H1 (cell line): ENCODE measurements around the gene PRAMEF12. TPM values are rescaled to one million over a fixed set of nuclear protein-coding genes. Genes with fewer than 3 reads are reported as not detected.

ENCODE experiments used
- CTCF ChIA-PET: fragments of 300-600 bp; sonication (Branson Sonifier 250); formaldehyde crosslinking; loops from one replicate; lab custom pipeline; 2021; ENCODE audit not compliant: partially characterized antibody; lab: Charles Lee
- POLR2A ChIA-PET: fragments of 300-600 bp; sonication (Branson Sonifier 250); formaldehyde crosslinking; loops from one replicate; lab custom pipeline; 2021; ENCODE audit warnings: inconsistent platforms; ENCODE audit not compliant: partially characterized antibody; lab: Charles Lee
- DNase-seq, 2 experiments: peaks; one replicate each; pipeline versions ENCODE4 v3.0.0 to v3.0.0-alpha.2; 2010 to 2022; ENCODE audit warnings: low spot score in 2 of 2, low read depth in 1 of 2, mixed read lengths in 1 of 2
- FAIRE-seq: peaks from 2 replicates; lab custom pipeline; 2011; peaks lifted over from hg19 to GRCh38; lab: Jason Lieb, UNC
- H2AFZ ChIP-seq: 2 replicates; pipeline ENCODE4 v1.8.1; 2012; ENCODE audit warnings: low read length, inconsistent platforms
- H2AK5ac ChIP-seq: 2 replicates; pipeline ENCODE4 v1.6.1; 2013; ENCODE audit warnings: low read depth, low read length
- H2BK120ac ChIP-seq: replicated peaks from 2 replicates; pipeline ENCODE3; 2013; ENCODE audit warnings: low read depth, low read length, inconsistent platforms
- H2BK12ac ChIP-seq: 2 replicates; pipeline ENCODE4 v1.6.1; 2013; ENCODE audit warnings: low read depth, low read length
- H2BK15ac ChIP-seq: 2 replicates; pipeline ENCODE4 v1.6.1; 2013; ENCODE audit warnings: low read length
- H2BK20ac ChIP-seq: 2 replicates; pipeline ENCODE4 v1.6.1; 2013; ENCODE audit warnings: low read length
- H2BK5ac ChIP-seq: 2 replicates; pipeline ENCODE4 v1.6.1; 2013; ENCODE audit warnings: low read depth, low read length
- H3K14ac ChIP-seq: 2 replicates; pipeline ENCODE4 v1.6.1; 2013; ENCODE audit warnings: inconsistent platforms; ENCODE audit not compliant: insufficient read length
- H3K18ac ChIP-seq: 2 replicates; pipeline ENCODE4 v1.6.1; 2013; ENCODE audit warnings: low read length; ENCODE audit errors: extremely low read depth
- H3K23ac ChIP-seq: 2 replicates; pipeline ENCODE4 v1.6.1; 2013; ENCODE audit warnings: inconsistent platforms; ENCODE audit not compliant: insufficient read length
- H3K23me2 ChIP-seq: 2 replicates; pipeline ENCODE4 v1.6.1; 2013; ENCODE audit warnings: low read depth, low read length
- H3K27ac ChIP-seq: 2 replicates; pipeline ENCODE4 v1.6.1; 2011; ENCODE audit warnings: low read depth, low read length, inconsistent platforms
- H3K27me3 ChIP-seq, 4 experiments: replicated peaks in 1 of 4; 1 replicate in 1 of 4; 2 replicates in 3 of 4; pipeline versions ENCODE4 v1.6.1 to v1.8.1; 2011 to 2013; ENCODE audit warnings: low read length in 3 of 4, mild to moderate bottlenecking in 3 of 4, inconsistent platforms in 2 of 4, mixed read lengths in 2 of 4, moderate library complexity in 1 of 4; ENCODE audit not compliant: control insufficient read depth in 3 of 4, insufficient read depth in 3 of 4; ENCODE audit errors: extremely low read depth in 1 of 4
- H3K36me3 ChIP-seq, 4 experiments: 2 replicates each; pipeline versions ENCODE4 v1.6.1 to v1.8.1; 2011 to 2013; ENCODE audit warnings: mild to moderate bottlenecking in 4 of 4, low read length in 3 of 4, moderate library complexity in 2 of 4, control low read depth in 1 of 4, inconsistent platforms in 1 of 4; ENCODE audit not compliant: insufficient read depth in 4 of 4, control insufficient read depth in 2 of 4
- H3K4ac ChIP-seq: replicated peaks from 2 replicates; pipeline ENCODE3; 2013; ENCODE audit warnings: low read length, low read depth, mixed read lengths, inconsistent platforms; ENCODE audit not compliant: insufficient read length
- H3K4me1 ChIP-seq, 4 experiments: replicated peaks in 1 of 4; 1 replicate in 1 of 4; 2 replicates in 3 of 4; pipeline versions ENCODE4 v1.6.1 to v1.8.1; 2011 to 2013; ENCODE audit warnings: low read length in 3 of 4, inconsistent platforms in 2 of 4, mixed read lengths in 1 of 4; ENCODE audit not compliant: insufficient read depth in 4 of 4, control insufficient read depth in 3 of 4
- H3K4me2 ChIP-seq, 2 experiments: 2 replicates each; pipeline versions ENCODE4 v1.6.1 to v1.8.1; 2011 to 2013; ENCODE audit warnings: low read depth in 2 of 2, low read length in 2 of 2, control low read depth in 1 of 2, inconsistent platforms in 1 of 2, mild to moderate bottlenecking in 1 of 2; ENCODE audit not compliant: insufficient read depth in 1 of 2
- H3K4me3 ChIP-seq, 4 experiments: fragments of 200-600, 300-600 bp in 1 of 4; sonication (generic), shearing (Covaris generic), sonication (Bioruptor Twin) in 1 of 4; 2 replicates each; pipeline versions ENCODE4 v1.5.1 to v1.8.1; 2011 to 2016; ENCODE audit warnings: low read length in 4 of 4, low read depth in 3 of 4, control low read depth in 2 of 4, inconsistent platforms in 2 of 4, mild to moderate bottlenecking in 2 of 4, mixed read lengths in 1 of 4, moderate library complexity in 1 of 4; ENCODE audit not compliant: insufficient read depth in 2 of 4; ENCODE audit errors: extremely low read depth in 1 of 4
- H3K56ac ChIP-seq: replicated peaks from 2 replicates; pipeline ENCODE3; 2013; ENCODE audit warnings: low read depth, mild to moderate bottlenecking, mixed read lengths, low read length, inconsistent platforms; ENCODE audit not compliant: insufficient read length
- H3K79me1 ChIP-seq: 2 replicates; pipeline ENCODE4 v1.6.1; 2013; ENCODE audit warnings: low read depth, low read length, control low read depth
- H3K79me2 ChIP-seq, 2 experiments: 2 replicates each; pipeline versions ENCODE4 v1.6.1 to v1.8.1; 2012 to 2013; ENCODE audit warnings: low read length in 2 of 2, mild to moderate bottlenecking in 2 of 2, inconsistent platforms in 1 of 2; ENCODE audit not compliant: insufficient read depth in 2 of 2, control insufficient read depth in 1 of 2
- H3K9ac ChIP-seq, 4 experiments: replicated peaks in 1 of 4; 1 replicate in 1 of 4; 2 replicates in 3 of 4; pipeline versions ENCODE4 v1.6.1 to v1.8.1; 2011 to 2013; ENCODE audit warnings: low read depth in 3 of 4, low read length in 3 of 4, control low read depth in 2 of 4, mild to moderate bottlenecking in 2 of 4, moderate library complexity in 2 of 4, inconsistent platforms in 1 of 4; ENCODE audit errors: extremely low read depth in 1 of 4
- H3K9me3 ChIP-seq, 2 experiments: 2 replicates each; pipeline versions ENCODE4 v1.6.1 to v1.8.1; 2012 to 2013; ENCODE audit warnings: mild to moderate bottlenecking in 2 of 2, moderate library complexity in 2 of 2, control low read depth in 1 of 2, inconsistent platforms in 1 of 2, low read depth in 1 of 2, low read length in 1 of 2, mixed read lengths in 1 of 2; ENCODE audit not compliant: insufficient read depth in 2 of 2
- H4K20me1 ChIP-seq, 2 experiments: replicated peaks in 1 of 2; 2 replicates each; pipeline versions ENCODE3 to v1.8.1; 2011 to 2013; ENCODE audit warnings: inconsistent platforms in 2 of 2, low read length in 2 of 2, mild to moderate bottlenecking in 1 of 2; ENCODE audit not compliant: insufficient read depth in 2 of 2, control insufficient read depth in 1 of 2
- H4K5ac ChIP-seq: 2 replicates; pipeline ENCODE4 v1.6.1; 2013; ENCODE audit warnings: low read length, low read depth, mixed read lengths, inconsistent platforms; ENCODE audit not compliant: insufficient read length
- H4K8ac ChIP-seq: 2 replicates; pipeline ENCODE4 v1.8.0; 2013; ENCODE audit warnings: mild to moderate bottlenecking, moderate library complexity, low read length, inconsistent platforms; ENCODE audit not compliant: insufficient read depth; ENCODE audit errors: extremely low read depth
- H4K91ac ChIP-seq: replicated peaks from 2 replicates; pipeline ENCODE3; 2013; ENCODE audit warnings: low read length, mixed read lengths, inconsistent platforms; ENCODE audit not compliant: insufficient read length
- BRCA1 ChIP-seq: IDR thresholded peaks from 2 replicates; pipeline ENCODE4 v1.6.1; 2012; ENCODE audit warnings: low read depth, low read length, improper control_type of control experiment
- CBX8 ChIP-seq: fragments of 300-800, 300-1000 bp; sonication (generic); IDR thresholded peaks from 2 replicates; pipeline ENCODE4 v1.7.1; 2016; ENCODE audit warnings: low read depth, low read length, borderline replicate concordance
- CREB1 ChIP-seq: IDR thresholded peaks from 2 replicates; pipeline ENCODE4 v1.6.1; 2012; ENCODE audit warnings: inconsistent platforms
- GABPA ChIP-seq: IDR thresholded peaks from 2 replicates; pipeline ENCODE4 v1.6.1; 2011; ENCODE audit warnings: mild to moderate bottlenecking, low read length, moderate library complexity, borderline replicate concordance; ENCODE audit not compliant: insufficient read depth
- GTF2F1 ChIP-seq: IDR thresholded peaks from 2 replicates; pipeline ENCODE4 v1.6.1; 2012; ENCODE audit warnings: low read depth, low read length, improper control_type of control experiment, borderline replicate concordance
- PHF8 ChIP-seq: fragments of 200-600 bp; sonication (generic); conservative IDR thresholded peaks from 2 replicates; pipeline ENCODE4 v1.7.1; 2012; ENCODE audit warnings: low read depth, mild to moderate bottlenecking, inconsistent platforms, low read length, moderate library complexity
- RNF2 ChIP-seq: fragments of 200-900, 300-1000 bp; sonication (generic); IDR thresholded peaks from 2 replicates; pipeline ENCODE4 v1.7.1; 2016; ENCODE audit warnings: borderline replicate concordance, low read depth, mild to moderate bottlenecking, antibody characterized with exemption, low read length; ENCODE audit not compliant: poor library complexity, severe bottlenecking; ENCODE audit errors: missing control alignments
- SP4 ChIP-seq: IDR thresholded peaks from 2 replicates; pipeline ENCODE4 v1.6.1; 2012; ENCODE audit warnings: low read length, inconsistent platforms
- WGBS, 2 experiments: shearing (Covaris generic) in 1 of 2; methylation state at CpG; one replicate each; pipeline versions ENCODE4 v1.1.6 to v1.1.7; 2013 to 2015; ENCODE audit warnings: low lambda C conversion rate in 2 of 2, mixed read lengths in 2 of 2, inconsistent platforms in 1 of 2, low coverage in 1 of 2, missing lambda C conversion rate in 1 of 2; ENCODE audit not compliant: insufficient replicate concordance in 2 of 2, insufficient coverage in 1 of 2, insufficient read length in 1 of 2; ENCODE audit errors: extremely low coverage in 1 of 2, missing lambda C conversion rate in 1 of 2; 5-methylcytosine and 5-hydroxymethylcytosine counted together
- long read RNA-seq, 2 experiments: library from RNA in 1 of 2; library from capped mRNA in 1 of 2; stranded (forward); transcript quantifications; one replicate each; pipeline ENCODE4 v2.0.0, GENCODE V29; 2021; ENCODE audit warnings: inconsistent platforms in 1 of 2
- polyA minus RNA-seq, 3 experiments: library from RNA; depleted of rRNA, polyadenylated mRNA; stranded (reverse); fragments of >200 nt; gene quantifications; 1 replicate in 2 of 3; 2 replicates in 1 of 3; pipeline ENCODE4 v1.2.3, GENCODE V29; 2011
- polyA plus RNA-seq, 7 experiments: library from polyadenylated mRNA; depleted of rRNA in 3 of 7; stranded (reverse) in 5 of 7; unstranded in 2 of 7; fragments of >200 nt in 5 of 7; fragments of 200-250 nt in 2 of 7; gene quantifications; 1 replicate in 5 of 7; 2 replicates in 1 of 7; 4 replicates in 1 of 7; pipeline versions ENCODE4 v1.2.1 to v1.2.3, GENCODE V29; 2011 to 2013; ENCODE audit warnings: missing spikeins in 2 of 7, mixed read lengths in 2 of 7
- total RNA-seq: library from RNA; stranded (reverse); fragmentation: NEBNext Ultra II Directional; extraction: Animal tissue kit (Norgen Biotek cat#: 25700); gene quantifications from 2 replicates; pipeline ENCODE4 v1.2.1, GENCODE V29; 2021

The PRAMEF12 gene
- total RNA-seq: not detected in 2 replicates
- polyA plus RNA-seq (2011; rRNA removed): not detected in 2 replicates
- not detected for polyA plus RNA-seq (2011; cell fraction: cytosol; rRNA removed)
- polyA plus RNA-seq (2011; cell fraction: nucleus; rRNA removed): not detected
- 0.09 TPM in 1 of 4 replicates, not detected in the others for polyA plus RNA-seq (2012, experiment 1 of 2)
- polyA plus RNA-seq (2012, experiment 2 of 2): not detected
- polyA plus RNA-seq (2013, experiment 1 of 2): not detected
- polyA plus RNA-seq (2013, experiment 2 of 2): not detected
- not detected in 2 replicates for polyA minus RNA-seq (2011; rRNA and poly(A)+ RNA removed)
- polyA minus RNA-seq (2011; cell fraction: cytosol; rRNA and poly(A)+ RNA removed): not detected
- polyA minus RNA-seq (2011; cell fraction: nucleus; rRNA and poly(A)+ RNA removed): not detected
- long read RNA-seq, experiment 1: 0 reads
- long read RNA-seq, experiment 2, partial matches to known transcripts: 1 of 1 reads
- long read RNA-seq, experiment 2, other reads (novel, unspliced or antisense): 0 of 1 reads

- no peaks in the 10 kb centered on the region for H4K20me1 ChIP-seq
- FAIRE-seq (no peak), DNase-seq (no peak)
- no peak within 1 kb of the TSS for H2BK12ac ChIP-seq
- H4K8ac ChIP-seq: no peak within 1 kb of the TSS
- no peaks in the 10 kb centered on the region; a peak in 1 of 8 replicates for H3K36me3 ChIP-seq
- H3K9ac ChIP-seq: no peak within 1 kb of the TSS
- TF ChIP-seq CBX8 (no peak), GTF2F1 (no peak), PHF8 (no peak), CREB1 (no peak), RNF2 (no peak), SP4 (no peak), BRCA1 (no peak), GABPA (no peak)
- H3K18ac ChIP-seq: no peak within 1 kb of the TSS
- no peak within 1 kb of the TSS for H4K91ac ChIP-seq
- no peak within 1 kb of the TSS for H2BK5ac ChIP-seq
- H3K4me2 ChIP-seq: no peak within 1 kb of the TSS
- no peak within 1 kb of the TSS for H3K56ac ChIP-seq
- 0 out of 2 replicates have a peak within 1 kb of the TSS, but pooled peaks have one; percentile 46 for H2BK15ac ChIP-seq
- H3K23me2 ChIP-seq: no peaks in the 10 kb centered on the region
- H3K27ac ChIP-seq: no peak within 1 kb of the TSS
- 88% methylated on average over 5 of the region's 5 CpGs; no CpG with 5 or more reads in 1 of the 2 experiments for WGBS, 2 experiments
- no peak within 1 kb of the TSS for H2BK20ac ChIP-seq
- no peak within 1 kb of the TSS for H3K4me3 ChIP-seq
- no peaks in the 10 kb centered on the region for H3K79me2 ChIP-seq
- H3K4me1 ChIP-seq: no peaks in the 10 kb centered on the region
- H2AFZ ChIP-seq: no peak within 1 kb of the TSS
- no peaks in the 10 kb centered on the region for H3K9me3 ChIP-seq
- H3K27me3 ChIP-seq: no peaks in the 10 kb centered on the region
- H4K5ac ChIP-seq: no peak within 1 kb of the TSS
- H3K23ac ChIP-seq: no peak within 1 kb of the TSS
- no peaks in the 10 kb centered on the region for H3K79me1 ChIP-seq
- ChIA-PET CTCF (interaction anchor here (1.4 to 1.5 kb wide), 2 partner anchors 9 to 13 kb away, joined by 3 read pairs; no protein-coding TSS in a partner anchor), POLR2A (no interaction called here)
- no peak within 1 kb of the TSS for H2BK120ac ChIP-seq
- no peak within 1 kb of the TSS for H2AK5ac ChIP-seq
- H3K14ac ChIP-seq: no peak within 1 kb of the TSS
- H3K4ac ChIP-seq: no peak within 1 kb of the TSS
Observed at GRCh38 chr1:12773438-12773837, at the start of gene PRAMEF12. PRAMEF12 (plus strand) TSS chr1:12773738; CDS start chr1:12774868, 1,130 bp downstream.
